GM19467 (cell line): ENCODE measurements around the gene ATXN2.

Experiments used
- ATAC-seq: cut with Tn5 transposase; IDR thresholded peaks from one replicate; pipeline ENCODE4 v1.9.1; 2021; ENCODE audit warnings: mild to moderate bottlenecking, moderate library complexity; ENCODE audit not compliant: unreplicated experiment

ATXN2 gene

DNA sequence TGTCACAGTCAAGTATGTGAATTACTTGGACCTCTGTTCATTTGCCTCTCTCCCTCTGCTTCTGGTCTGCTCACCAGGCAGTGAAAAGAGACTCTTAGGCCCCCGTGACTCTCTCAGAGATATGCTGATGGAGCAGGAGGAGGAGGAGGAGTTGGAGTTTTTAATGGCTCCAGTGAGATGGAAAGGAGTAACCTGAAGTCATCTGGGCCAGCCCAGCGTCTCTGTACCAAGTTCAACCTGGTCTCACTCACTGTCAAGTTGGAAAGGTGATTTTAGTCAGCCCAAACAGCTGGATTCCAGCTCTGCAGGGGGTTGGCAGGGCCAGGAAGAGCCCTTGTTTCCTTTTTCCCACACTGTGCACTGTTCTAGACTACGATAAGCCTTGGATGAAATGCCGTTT lies 144.8 kb downstream of the ATXN2 start:
- no peak for ATAC-seq

DNA sequence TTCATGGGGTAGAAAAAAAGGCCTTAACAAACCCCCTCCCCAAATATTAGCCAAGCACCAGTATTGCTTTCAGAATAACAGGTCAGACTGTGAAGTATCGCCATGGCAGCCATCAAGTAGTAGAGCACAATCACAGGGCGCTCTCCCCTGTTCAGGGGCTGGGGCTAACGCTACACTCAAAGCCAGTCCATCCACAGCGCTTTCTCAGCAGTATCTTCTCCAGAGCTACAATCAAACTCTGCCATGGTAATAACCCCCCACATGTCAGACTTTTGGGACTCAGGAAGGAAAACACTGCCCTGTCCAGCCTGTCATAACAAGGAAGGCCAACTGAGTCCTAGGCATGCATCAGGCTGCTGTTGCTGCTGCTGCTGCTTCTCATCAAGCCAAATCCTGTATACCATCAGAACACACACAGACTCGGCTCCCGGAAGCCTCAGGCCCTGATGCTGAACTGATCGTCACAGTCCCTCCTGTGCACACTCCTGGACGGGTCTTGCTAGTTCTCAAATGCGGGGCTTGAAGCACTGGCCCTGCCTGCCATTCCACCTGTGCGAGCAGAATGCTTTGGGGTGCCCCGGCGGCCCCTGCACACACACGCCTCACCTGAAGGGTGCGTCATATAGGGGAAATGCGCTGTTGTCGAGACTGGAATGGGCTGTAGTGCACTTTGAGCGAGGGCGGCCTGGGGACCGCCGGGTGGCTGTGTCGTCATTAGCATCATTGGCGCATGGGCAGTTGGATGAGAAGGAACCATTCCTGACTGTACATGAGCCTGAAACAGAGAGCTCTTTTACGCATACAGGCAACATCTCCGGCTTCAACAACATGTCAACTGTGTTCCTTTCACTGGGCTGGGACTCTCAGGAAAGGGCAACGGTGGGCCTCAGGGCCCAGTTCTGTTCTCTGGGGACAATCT lies 145.8 kb downstream of the ATXN2 start:
- no peak for ATAC-seq

DNA sequence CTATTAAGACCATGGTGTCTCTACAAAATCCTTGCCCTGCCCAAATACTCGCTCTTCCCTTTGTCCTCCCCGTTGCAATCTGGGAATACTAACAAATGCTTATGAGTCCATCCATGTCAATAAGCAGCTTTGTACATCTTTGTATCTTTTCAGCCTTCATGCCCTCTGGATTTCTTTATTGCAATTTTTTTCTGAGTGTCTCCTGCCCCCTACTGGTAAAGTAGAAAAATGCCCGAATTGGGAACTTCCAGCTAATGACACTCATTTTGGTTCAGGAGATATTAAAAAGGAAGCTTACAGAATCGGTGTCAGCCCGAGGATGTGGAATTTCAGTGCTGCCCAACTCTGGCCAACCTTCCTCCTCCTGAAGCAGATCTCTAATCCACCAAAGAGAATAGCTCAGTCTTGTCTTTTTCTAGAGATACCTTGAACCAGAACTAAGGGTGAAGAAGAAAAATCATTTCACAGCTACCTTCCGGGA lies 147.4 kb downstream of the ATXN2 start:
- ATAC-seq, result no peak

DNA sequence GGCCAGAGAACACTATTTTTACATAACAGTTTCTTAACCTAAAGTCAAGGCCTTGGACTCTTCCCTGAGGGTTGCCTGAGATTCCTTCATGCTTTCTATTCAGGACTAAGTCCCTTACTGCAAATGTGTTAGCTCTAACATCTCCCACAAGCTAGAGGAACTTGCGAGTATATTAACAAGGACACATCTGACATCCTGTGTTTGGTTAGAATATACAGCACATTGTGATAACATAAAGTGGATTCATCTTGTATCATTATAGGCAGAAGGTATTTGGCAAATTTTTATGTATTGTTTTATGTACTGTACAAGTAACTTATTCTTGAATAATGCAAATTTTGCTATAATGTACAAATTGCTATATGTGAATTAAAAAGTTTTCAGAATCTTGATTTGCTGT lies 147.9 kb downstream of the ATXN2 start:
- ATAC-seq, result no peak

DNA sequence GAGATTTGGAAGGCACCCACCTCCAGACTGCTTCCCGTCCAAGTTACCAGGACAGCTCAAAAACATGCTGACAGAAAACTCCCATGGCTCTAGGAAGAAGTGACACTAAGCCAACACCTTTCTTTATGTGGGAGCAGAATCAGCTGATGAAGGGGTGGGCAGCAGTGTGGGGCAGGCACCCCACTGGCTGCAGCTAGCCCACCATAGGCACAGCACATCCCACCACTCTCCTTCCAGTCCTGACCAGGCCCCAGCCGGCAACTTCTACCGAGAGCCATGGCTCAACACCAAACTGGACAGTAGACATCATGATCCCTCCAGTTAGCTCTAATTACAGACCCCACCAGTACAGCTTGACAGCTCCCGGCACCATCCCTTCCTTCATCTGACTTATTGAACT lies 148.4 kb downstream of the ATXN2 start:
- ATAC-seq, result no peak

DNA sequence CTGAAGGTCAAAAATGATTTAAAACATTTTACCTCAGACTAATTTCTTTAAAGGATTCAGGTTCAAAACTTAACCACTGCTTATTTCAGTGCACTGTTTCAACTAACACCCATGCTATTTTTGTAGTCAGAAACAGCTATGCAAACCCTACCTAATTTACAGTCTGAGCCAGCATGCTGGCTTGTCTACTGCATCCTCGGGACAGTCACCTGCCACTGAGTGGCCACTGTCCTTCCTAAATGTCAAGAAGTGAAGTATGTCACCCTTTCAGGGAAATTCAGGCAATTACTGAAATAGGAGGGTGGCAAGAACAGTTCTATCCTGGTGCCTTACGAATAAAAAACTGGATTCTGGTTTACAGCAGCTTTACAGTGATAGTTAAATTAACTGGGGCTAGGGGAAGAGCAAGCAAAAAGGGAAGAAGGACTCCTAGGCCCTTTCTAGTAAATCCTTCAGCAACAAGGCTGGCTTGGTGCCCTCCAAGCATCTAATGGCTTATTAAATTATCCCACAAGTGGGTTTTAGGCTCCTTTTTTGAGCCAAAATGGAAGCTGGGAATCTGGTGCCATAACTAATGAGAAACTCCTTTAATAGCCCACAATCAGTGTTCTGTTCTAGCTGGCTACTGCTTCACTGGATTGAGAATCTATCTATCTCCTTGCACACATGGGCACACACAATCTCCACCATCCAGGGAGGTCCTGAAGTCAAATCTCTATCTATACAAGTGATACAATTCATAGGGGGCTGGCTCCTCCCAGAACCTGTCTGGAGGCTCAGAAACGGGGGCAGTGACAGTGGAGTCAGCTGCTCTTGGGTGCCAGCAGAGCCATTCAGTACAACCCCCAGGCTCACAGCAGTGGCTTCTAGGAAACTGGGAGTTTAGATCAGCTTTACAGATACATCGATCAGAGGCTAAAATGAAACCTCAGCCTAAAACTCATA lies 150.0 kb downstream of the ATXN2 start:
- ATAC-seq, result no peak

DNA sequence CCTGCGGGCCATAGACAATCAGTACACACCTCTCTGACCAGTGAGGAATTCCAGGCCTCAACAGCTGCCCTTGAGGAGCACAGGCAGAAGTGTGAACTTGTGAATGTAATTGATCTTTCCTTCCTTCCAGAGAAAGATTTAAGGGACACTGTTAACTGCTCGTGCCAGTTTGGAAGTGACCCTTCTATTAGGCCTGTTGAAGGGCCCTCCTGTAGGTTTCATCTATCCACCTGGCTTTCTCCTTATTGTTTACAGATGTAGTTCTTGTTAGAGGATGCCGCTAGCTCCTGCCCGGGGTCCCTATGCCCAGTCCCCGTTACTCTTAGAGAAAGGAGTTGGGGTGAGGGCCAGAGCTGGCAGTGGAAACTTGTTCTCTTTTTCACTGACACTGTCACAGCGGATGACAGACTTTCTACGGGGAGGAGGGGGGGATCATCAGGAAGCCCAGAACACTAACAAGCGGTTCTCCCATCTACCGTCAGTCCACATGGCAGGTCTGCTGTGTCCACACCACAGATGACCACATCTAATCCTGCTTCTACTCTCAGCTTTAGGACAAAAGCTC lies 150.8 kb downstream of the ATXN2 start:
- ATAC-seq, result no peak

DNA sequence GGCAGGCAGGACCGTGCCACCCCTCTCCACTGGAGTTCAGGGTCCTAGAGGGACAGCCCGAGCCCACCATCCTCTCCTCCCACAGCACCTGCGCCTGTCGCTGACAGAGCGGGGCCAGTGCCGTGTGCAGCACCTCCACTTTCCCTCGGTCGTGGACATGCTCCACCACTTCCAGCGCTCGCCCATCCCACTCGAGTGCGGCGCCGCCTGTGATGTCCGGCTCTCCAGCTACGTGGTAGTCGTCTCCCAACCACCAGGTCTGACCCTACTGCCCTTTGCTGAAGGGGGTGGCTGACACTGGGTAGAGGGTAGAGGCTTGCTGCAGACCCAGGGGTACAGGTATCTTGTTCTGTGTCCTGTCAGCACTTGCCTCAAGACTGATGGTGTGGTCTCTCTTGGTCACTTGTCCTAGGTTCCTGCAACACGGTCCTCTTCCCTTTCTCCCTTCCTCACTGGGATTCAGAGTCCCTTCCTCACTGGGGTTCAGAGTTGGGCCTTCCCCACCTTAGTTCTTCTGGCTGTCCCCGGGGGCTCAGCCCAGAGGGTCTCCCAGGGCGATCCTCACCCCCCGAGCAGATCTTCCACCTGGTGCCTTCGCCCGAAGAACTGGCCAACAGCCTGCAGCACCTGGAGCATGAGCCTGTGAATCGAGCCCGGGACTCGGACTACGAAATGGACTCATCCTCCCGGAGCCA lies 151.4 kb downstream of the ATXN2 start:
- no peak for ATAC-seq

DNA sequence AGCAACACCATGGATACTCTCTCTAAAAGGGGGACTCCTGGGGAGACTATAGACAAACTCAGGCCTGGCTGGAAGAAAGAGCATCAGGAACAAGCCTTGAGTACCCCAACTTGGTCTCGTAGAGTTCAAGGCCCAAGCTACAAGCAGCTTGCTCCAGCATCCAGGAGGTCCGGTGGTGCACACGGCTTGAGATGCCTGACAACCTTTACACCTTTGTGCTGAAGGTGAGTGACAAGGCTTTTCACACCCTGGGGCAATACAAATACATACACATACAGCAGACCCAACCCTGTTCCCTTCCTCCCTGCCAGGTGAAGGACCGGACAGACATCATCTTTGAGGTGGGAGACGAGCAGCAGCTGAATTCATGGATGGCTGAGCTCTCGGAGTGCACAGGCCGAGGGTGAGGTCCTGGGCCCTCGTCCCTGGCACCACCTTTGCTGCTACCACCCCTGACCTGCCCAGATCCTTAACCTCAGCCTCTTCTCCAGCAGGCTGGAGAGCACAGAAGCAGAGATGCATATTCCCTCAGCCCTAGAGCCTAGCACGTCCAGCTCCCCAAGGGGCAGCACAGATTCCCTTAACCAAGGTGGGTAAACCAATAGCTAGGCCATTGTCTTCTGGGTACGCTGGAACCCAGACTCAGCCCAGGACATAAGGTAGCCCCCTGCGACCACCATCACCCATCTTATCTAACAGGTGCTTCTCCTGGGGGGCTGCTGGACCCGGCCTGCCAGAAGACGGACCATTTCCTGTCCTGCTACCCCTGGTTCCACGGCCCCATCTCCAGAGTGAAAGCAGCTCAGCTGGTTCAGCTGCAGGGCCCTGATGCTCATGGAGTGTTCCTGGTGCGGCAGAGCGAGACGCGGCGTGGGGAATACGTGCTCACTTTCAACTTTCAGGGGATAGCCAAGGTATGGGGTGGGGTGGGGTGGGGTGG lies 152.2 kb downstream of the ATXN2 start:
- ATAC-seq, result no peak

DNA sequence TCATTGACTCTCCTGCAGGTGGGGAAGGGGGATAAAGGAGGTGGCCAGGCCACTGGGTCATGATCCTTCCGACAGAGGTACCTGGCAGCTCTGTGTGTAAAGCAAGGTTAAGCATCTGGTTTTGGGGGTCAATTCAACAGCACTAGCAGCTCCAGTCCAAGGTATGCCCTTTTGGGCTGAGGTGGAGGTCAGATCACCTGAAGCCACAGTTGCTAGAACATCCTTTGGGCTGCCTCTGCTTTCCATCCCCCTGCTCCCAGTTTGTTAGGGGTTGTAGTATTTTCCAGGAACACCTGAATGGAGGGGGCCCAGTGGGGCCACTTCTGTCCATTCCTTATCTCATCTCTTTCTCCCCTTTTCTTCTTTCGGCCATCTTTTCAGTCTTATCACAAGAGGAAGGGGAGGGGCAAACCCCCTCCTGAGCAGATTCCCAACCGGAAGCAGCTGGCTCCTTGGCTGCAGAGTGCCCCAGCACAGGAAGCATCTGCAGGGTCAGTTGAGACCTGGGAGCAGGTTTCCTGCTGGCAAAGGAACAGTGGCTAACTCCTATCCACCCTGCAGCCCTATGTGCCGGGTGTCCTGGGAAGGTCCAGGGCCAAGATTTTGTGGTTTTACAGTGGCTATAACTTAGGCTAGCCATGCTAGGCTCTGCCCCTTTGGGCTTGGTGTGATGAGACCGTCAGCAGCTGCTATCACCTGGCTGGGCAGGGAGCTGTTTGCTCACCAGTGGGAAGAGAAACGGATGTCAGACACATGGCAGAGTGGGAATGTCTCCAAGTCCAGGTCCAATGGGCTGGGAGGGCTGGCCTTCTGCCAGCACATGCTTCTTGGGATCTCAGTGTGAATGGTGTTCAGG lies 153.2 kb downstream of the ATXN2 start:
- ATAC-seq, result no peak

DNA sequence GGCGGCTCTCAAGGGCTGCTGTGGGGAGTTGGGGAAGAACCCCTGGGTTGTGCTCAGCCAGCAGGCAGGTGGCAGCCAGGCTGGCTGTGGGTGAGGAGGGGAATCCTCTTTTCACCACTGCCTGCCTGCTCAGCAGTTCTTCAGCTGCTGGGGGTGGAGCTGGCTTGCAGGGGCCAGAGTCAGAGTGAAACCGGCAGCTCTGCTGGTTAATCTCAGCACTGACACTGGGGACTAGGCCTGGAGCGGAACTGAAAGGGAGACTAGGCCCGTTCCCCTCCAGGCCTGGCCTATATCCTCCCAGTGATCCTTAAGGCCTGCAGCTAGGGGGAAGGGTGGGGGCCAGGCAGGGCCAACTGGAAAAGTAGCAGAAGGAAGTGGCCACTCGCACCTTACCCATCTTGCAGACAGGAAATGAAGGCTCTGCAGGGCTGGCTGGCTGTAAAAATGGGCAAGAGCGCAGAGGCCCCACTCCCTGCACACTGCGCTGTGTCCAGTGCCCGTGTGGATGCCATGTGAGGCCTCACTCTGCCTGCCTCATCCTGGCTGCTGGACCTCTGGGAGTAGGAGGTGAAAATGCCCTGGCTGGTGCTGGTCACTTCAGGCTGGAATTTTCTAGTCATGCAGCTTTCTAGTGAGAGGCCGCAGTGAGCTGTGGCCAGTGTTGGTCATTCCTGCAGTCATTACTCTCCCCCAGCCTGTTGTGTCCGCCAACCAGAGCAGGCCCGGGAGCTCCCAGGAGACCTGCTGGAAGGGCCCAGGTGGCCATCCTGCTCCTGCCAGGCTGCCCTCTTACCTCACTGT lies 154.0 kb downstream of the ATXN2 start:
- ATAC-seq, result peak; percentile 90

DNA sequence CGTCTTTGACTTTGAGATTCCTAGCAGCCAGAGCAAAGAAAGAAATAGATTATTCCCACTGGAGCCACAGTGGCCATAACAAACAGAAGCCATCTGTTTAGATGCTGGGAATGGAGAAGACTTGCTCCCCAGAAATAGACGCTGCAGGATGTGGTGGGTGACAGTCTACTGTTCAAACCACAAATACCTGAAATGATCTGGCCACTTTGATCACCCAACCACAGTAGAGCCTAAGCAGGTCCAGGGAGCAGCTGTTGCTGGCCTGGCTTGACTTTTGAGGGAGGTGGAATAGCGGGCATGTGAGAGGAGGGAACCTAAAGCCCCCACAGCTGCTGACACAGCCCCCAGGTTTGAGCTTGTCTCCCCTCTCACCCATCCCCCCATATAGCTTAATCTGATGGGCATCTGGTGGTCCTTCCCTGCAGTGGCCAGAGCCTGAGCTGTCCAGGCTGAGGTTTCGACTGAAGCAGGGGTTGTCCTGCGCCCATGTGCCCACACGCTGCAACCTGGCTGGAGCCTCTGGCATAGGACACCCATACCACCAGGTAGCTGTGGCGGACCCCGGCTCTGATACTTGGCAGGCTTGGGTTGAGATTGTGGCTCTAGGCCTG lies 154.7 kb downstream of the ATXN2 start:
- ATAC-seq, result peak; percentile 31

DNA sequence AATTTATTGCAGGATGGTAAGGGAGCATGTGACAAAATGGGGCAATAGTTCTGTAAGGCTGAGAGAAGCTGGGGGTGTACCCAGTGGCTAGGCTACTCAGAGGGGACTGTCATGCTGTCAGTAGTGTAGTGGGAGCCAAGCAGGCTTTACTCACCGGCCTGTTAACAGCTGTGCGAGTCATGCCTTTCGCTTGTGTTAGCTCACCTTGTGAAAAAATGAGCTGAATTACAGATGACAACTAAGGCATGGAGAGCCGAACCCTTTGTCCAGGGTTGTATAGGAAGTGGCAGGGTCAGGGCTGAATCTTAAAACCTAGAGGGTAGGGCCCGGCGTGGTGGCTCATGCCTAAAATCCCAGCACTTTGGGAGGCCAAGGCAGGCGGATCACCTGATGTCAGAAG lies 155.5 kb downstream of the ATXN2 start:
- ATAC-seq, result no peak

DNA sequence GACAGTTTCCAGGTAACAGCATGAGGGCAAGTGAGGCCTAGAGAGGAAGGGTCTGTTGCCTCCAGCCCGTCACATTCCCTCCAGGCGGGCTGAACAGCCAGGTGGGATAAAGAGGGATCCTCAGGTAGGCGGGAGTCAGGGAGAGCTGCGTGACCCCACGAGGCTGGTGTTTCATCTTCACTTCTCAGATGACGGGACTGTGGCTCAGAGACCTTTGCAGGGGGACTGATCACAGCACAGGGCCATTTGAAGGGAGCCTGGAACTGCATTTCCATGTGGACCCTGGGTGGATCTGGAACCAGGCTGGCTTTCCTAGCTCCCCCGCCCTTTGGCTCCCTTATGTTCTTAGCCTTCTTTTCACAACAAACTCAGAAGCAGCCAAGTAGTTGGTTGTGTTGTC lies 156.0 kb downstream of the ATXN2 start:
- no peak for ATAC-seq

DNA sequence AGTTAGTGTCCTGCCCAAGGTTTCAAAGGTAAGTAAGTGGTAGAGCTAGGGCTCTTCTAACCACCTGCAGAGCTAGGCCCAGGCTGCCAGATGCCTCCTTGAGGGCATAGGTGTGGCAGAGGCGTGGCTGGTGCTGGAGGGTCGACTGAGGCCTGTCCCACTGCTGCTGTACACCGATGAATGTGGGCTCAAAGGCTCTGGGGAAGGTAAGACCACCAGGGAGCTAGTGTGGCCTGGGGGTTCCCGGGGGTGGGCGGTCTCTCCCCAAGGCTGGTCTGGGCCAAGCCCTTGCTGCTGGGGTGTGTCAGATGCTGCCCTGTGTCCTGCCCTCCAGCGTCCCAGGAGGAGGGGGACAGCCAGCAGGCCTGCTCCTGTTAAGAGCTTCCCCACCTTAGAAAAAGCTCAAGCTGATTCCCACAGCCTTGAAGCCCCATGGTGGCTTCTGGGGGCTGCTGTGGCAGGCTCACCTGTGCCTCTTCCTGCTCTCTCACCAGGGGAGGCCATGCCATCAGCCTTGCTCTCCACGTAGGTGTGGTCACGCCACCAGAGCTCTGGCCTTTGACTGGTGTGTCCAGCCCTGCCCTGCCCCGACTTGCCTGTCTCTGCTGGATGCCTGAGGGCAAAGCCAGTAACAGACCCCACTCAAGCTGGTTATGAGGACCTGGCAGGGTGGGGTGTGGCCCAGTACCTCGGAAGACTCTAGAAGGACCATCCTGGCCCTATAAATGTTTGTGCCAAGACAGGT lies 156.6 kb downstream of the ATXN2 start:
- no peak for ATAC-seq

DNA sequence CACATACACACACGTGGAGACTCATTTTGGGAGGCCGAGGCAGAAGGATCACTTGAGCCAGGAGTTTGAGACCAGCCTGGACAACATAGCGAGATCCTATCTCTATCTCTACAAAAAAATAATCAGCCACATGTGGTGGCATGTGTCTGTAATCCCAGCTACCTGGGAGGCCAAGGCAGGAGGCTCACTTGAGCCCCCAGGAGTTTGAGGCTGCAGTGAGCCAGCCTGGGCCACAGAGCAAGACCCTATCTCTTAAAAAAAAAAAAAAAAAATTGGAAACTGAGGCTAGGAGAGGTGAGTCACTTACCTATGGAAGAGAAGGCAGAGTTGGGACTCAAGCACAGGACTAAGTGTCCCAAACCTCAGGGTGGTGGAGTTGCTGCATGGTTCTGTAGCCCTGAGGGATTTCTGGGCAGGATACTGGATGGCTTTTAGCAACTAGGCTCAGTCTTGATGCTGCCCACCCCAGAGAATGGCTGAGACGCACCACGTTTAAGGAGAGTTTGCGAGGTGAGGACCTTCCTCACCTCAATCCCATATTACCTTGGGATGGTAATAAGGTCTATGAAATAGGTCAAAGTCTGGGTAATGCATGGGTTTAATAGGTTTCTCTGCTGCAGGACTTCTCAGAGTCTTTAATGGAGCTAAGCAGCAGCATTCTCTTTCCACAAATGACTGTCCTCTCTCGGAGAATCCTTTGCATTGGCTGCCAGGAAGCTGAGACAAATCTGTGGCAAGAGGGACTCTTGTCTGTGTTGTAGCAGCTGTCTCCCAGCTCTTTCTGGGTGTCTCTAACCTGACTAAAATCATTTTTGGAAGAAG lies 157.8 kb downstream of the ATXN2 start:
- ATAC-seq, result no peak
